IPS-11a (cell line): ENCODE measurements around the gene GALK1.
A peak's percentile ranks its signal among the peaks of the same experiment; 100 is the strongest.

ENCODE experiments used
- H3K4me3 ChIP-seq: one replicate; pipeline ENCODE4 v1.5.1; 2013; ENCODE audit warnings: low read depth, low read length, control low read depth

GALK1 gene

GRCh38 chr17:75784473-75785015 lies 19.6 kb upstream of the GALK1 start, which contains the start of gene UNK:
UNK (plus strand) TSS chr17:75784806; CDS start chr17:75784881, 75 bp downstream.
- peak within 1 kb of the TSS; percentile 88 for H3K4me3 ChIP-seq

- peak overlapping the region; percentile 27 for H3K4me3 ChIP-seq
Measured at GRCh38 chr17:75783803-75784472, 18.9 kb upstream of the GALK1 start.

GRCh38 chr17:75783069-75783783 lies 18.2 kb upstream of the GALK1 start:
- H3K4me3 ChIP-seq, result no peak overlapping the region

- H3K4me3 ChIP-seq, result no peak overlapping the region
Measured at GRCh38 chr17:75779987-75780889, 15.2 kb upstream of the GALK1 start.

GRCh38 chr17:75779250-75779986 lies 14.4 kb upstream of the GALK1 start:
- peak overlapping the region; percentile 80 for H3K4me3 ChIP-seq

GRCh38 chr17:75778861-75779249 lies 13.9 kb upstream of the GALK1 start:
- peak overlapping the region; percentile 80 for H3K4me3 ChIP-seq

- peak overlapping the region; percentile 80 for H3K4me3 ChIP-seq
Measured at GRCh38 chr17:75778066-75778860, 13.3 kb upstream of the GALK1 start.

GRCh38 chr17:75777296-75777922 lies 12.4 kb upstream of the GALK1 start:
- peak overlapping the region; percentile 20 for H3K4me3 ChIP-seq

GRCh38 chr17:75776386-75777295 lies 11.6 kb upstream of the GALK1 start:
- H3K4me3 ChIP-seq, result no peak overlapping the region

GRCh38 chr17:75774991-75775668 lies 10.1 kb upstream of the GALK1 start:
- no peak overlapping the region for H3K4me3 ChIP-seq

- no peak overlapping the region for H3K4me3 ChIP-seq
Measured at GRCh38 chr17:75774471-75774990, 9.5 kb upstream of the GALK1 start.

- no peak overlapping the region for H3K4me3 ChIP-seq
Measured at GRCh38 chr17:75773808-75774470, 8.9 kb upstream of the GALK1 start.

- no peak overlapping the region for H3K4me3 ChIP-seq
Measured at GRCh38 chr17:75773121-75773807, 8.3 kb upstream of the GALK1 start.

GRCh38 chr17:75771334-75772281 lies 6.6 kb upstream of the GALK1 start:
- no peak overlapping the region for H3K4me3 ChIP-seq

GRCh38 chr17:75769536-75769935 lies 4.5 kb upstream of the GALK1 start:
- H3K4me3 ChIP-seq, result no peak overlapping the region
